ENCODE results near the gene CDC5L. TPM values are rescaled to one million over a fixed set of nuclear protein-coding genes. Genes with fewer than 3 reads are reported as not detected.

The CDC5L gene
- polyA plus RNA-seq, 3 donors, result 4.9 to 10.2 (median 7.4) TPM

GRCh38 chr6:44457596-44457995 lies 70.1 kb downstream of the CDC5L start:
- 83% methylated on average over 6 of the region's 9 CpGs for WGBS (ENCODE audit: insufficient coverage)
- no peak overlapping the region for H2AFZ ChIP-seq (ENCODE audit: insufficient read depth, low read depth, low read length, poor library complexity, severe bottlenecking)
- no peaks in the 10 kb centered on the region for H4K20me1 ChIP-seq (ENCODE audit: insufficient read depth, low read length)
- no peak overlapping the region for H3K27ac ChIP-seq (ENCODE audit: low read depth in 1 of 2, low read length in 2 of 2)
- no peaks in the 10 kb centered on the region for H3K79me2 ChIP-seq (ENCODE audit: insufficient read depth, low read length)
- Mint-ChIP-seq H3K27me3 (ENCODE audit: low read depth in 3 of 3) (peaks cover 0 to 8% (median 3%) of the 10 kb centered on the region in 3 donors), H3K4me3 (no peak overlapping the region), H3K27ac (peak overlapping the region in 1 of 7 donors; percentile 8), H3K9me3 (peaks cover 0 to under 1% (median 0%) of the 10 kb centered on the region in 7 donors), H3K36me3 (peaks cover 6 to 7% of the 10 kb centered on the region in 2 donors), H3K4me1 (peaks cover 12% of the 10 kb centered on the region)
- TF ChIP-seq CTCF (IDR thresholded peaks at IDR 0.05), result no peak
- H3K4me1 ChIP-seq (ENCODE audit: control insufficient read depth in 1 of 2, insufficient read depth in 2 of 2, low read length in 2 of 2), result peaks cover 6 to 10% of the 10 kb centered on the region in 2 donors
- no peaks in the 10 kb centered on the region for H3K9me3 ChIP-seq (replicated peaks in 1 of 2; ENCODE audit: control insufficient read depth in 1 of 2, insufficient read depth in 1 of 2, low read length in 2 of 2)
- H3K27me3 ChIP-seq (ENCODE audit: control insufficient read depth in 2 of 2, insufficient read depth in 2 of 2, low read length in 2 of 2), result no peaks in the 10 kb centered on the region
- no peak for DNase-seq
- H3K36me3 ChIP-seq (replicated peaks in 1 of 2; ENCODE audit: control insufficient read depth in 1 of 2, insufficient read depth in 2 of 2, low read length in 2 of 2), result peaks cover under 1 to 4% of the 10 kb centered on the region in 2 donors
- intact Hi-C loops (cut with micrococcal nuclease), result no loop called here
- no peak overlapping the region for H3K4me3 ChIP-seq (replicated peaks in 1 of 3; ENCODE audit: low read depth in 2 of 3, low read length in 3 of 3)
- H3K9ac ChIP-seq (ENCODE audit: insufficient read depth, low read length, poor library complexity, severe bottlenecking), result no peak overlapping the region
- no peak overlapping the region for H3K4me2 ChIP-seq (replicated peaks; ENCODE audit: extremely low read depth, low read length, poor library complexity, severe bottlenecking)

- Histone ChIP-seq H4K20me1 (ENCODE audit: insufficient read depth, low read length) (no peaks in the 10 kb centered on the region), H3K4me3 (replicated peaks in 1 of 3; ENCODE audit: low read depth in 2 of 3, low read length in 3 of 3) (no peak overlapping the region), H3K36me3 (replicated peaks in 1 of 2; ENCODE audit: control insufficient read depth in 1 of 2, insufficient read depth in 2 of 2, low read length in 2 of 2) (no peaks in the 10 kb centered on the region), H3K4me1 (ENCODE audit: control insufficient read depth in 1 of 2, insufficient read depth in 2 of 2, low read length in 2 of 2) (peaks cover 6 to 10% of the 10 kb centered on the region in 2 donors), H3K79me2 (ENCODE audit: insufficient read depth, low read length) (no peaks in the 10 kb centered on the region), H3K9ac (ENCODE audit: insufficient read depth, low read length, poor library complexity, severe bottlenecking) (no peak overlapping the region), H3K4me2 (replicated peaks; ENCODE audit: extremely low read depth, low read length, poor library complexity, severe bottlenecking) (no peak overlapping the region), H2AFZ (ENCODE audit: insufficient read depth, low read depth, low read length, poor library complexity, severe bottlenecking) (no peak overlapping the region), H3K9me3 (replicated peaks in 1 of 2; ENCODE audit: control insufficient read depth in 1 of 2, insufficient read depth in 1 of 2, low read length in 2 of 2) (no peaks in the 10 kb centered on the region), H3K27ac (ENCODE audit: low read depth in 1 of 2, low read length in 2 of 2) (no peak overlapping the region), H3K27me3 (ENCODE audit: control insufficient read depth in 2 of 2, insufficient read depth in 2 of 2, low read length in 2 of 2) (no peaks in the 10 kb centered on the region)
- no peak overlapping the region for H3K27ac Mint-ChIP-seq
- peaks cover 0 to 1% (median 0%) of the 10 kb centered on the region in 7 donors for H3K9me3 Mint-ChIP-seq
- peaks cover 12% of the 10 kb centered on the region for H3K4me1 Mint-ChIP-seq
- peaks cover 3 to 4% of the 10 kb centered on the region in 2 donors for H3K36me3 Mint-ChIP-seq
- H3K4me3 Mint-ChIP-seq, result no peak overlapping the region
- intact Hi-C loops (cut with micrococcal nuclease), result no loop called here
- no peak for TF ChIP-seq CTCF (IDR thresholded peaks at IDR 0.05)
- DNase-seq, result no peak
- peaks cover 0 to 8% (median 3%) of the 10 kb centered on the region in 3 donors for H3K27me3 Mint-ChIP-seq (ENCODE audit: low read depth in 3 of 3)
- WGBS (ENCODE audit: insufficient coverage), result 97% methylated on average over 4 of the region's 6 CpGs
Measured at GRCh38 chr6:44458551-44458950, 71.0 kb downstream of the CDC5L start.
